ENCODE data around the gene LIF.
"Not testable (repeated sequence)": the region's sequence is repeated elsewhere in the genome, so short reads cannot be mapped to it uniquely, and the experiment has no call there.

LIF gene

DNA sequence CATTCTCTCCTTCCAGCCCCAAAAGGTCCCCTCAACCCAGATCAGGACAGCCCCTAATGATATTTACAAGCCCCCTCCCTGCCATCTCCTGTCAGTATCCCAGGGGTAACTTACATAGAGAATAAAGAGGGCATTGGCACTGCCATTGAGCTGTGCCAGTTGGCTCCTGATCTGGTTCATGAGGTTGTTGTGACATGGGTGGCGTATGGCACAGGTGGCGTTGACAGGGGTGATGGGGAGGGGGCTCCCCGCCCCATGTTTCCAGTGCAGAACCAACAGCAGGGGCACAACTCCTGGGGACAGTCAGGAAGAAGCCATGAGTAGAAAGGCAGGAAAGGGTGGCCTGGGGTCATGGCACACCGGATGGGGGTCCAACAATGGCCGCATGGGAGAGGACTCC, 1.9 kb downstream of the LIF start:
- no peak for DNase-seq (ENCODE audit: low read depth in 3 of 3)

DNA sequence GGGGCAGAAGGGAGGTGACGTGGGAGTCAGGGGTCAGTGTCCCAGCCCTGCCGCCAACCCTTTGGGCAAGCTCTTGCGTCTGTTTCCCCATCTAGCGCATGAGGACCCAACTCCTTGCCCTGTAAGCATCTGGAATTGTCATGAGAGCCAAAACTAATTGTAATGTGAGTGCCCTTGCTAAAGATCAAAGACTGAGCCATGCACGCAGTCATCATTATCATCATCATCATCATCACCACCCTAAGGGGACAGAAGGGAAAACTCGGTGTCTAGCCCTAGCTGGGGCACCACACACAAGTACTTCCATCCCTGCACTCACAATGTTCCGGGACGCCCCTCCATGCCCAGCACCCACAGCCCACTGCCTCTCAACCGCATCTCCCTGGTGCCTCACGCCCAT, 2.5 kb downstream of the LIF start:
- DNase-seq (ENCODE audit: low read depth in 3 of 3) = no peak

DNA sequence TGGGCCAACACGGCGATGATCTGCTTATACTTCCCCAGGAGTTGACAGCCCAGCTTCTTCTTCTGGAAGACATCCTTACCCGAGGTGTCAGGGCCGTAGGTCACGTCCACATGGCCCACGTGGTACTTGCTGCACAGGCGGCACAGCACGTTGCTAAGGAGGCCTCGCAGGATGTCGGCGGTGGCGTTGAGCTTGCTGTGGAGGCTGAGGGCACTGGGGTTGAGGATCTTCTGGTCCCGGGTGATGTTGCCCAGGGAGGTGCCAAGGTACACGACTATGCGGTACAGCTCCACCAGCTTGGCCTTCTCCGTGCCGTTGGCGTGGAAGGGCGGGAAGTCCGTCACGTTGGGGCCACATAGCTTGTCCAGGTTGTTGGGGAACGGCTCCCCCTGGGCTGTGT, 2.9 kb downstream of the LIF start:
- no peak for DNase-seq (ENCODE audit: low read depth in 3 of 3)

DNA sequence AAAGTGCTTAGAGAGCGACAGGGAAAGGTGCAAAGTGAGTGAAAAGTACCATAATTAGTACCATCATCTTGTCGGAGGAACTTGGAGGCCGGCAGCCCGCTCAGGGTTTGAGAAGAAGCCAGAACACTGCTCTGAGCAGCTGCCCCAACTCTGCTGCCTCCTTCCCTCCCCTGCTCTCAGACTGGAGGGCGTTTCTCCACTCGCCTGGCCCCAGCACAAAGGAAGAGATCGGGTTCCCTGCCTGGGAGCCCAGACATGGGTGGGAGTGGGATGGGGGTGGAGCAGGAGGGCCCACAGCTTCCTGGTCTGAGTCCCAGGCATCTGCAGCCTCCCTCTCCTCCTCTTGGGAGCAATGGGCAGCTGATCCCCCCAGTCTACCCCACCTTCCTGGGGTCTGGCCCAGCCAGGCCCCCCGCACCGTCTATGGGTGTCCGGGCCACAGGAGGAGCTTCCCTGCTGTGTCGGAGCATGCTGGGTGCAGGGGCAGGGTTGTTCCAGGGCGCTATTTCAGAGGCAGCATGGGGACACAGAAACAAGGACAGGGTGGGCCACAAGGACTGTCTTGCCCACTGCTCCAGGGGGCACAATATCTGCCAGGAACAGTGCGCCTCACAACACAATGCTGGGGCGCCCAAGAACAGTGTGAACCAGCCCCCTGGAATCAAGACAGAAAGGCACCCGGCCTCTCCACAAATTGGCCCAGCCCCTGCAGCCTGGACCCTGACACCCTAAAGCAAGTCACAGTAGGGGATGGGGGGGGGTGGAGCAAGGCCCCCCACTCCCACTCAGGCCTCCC, 4.8 kb downstream of the LIF start:
- no peak for DNase-seq (ENCODE audit: low read depth in 3 of 3)

DNA sequence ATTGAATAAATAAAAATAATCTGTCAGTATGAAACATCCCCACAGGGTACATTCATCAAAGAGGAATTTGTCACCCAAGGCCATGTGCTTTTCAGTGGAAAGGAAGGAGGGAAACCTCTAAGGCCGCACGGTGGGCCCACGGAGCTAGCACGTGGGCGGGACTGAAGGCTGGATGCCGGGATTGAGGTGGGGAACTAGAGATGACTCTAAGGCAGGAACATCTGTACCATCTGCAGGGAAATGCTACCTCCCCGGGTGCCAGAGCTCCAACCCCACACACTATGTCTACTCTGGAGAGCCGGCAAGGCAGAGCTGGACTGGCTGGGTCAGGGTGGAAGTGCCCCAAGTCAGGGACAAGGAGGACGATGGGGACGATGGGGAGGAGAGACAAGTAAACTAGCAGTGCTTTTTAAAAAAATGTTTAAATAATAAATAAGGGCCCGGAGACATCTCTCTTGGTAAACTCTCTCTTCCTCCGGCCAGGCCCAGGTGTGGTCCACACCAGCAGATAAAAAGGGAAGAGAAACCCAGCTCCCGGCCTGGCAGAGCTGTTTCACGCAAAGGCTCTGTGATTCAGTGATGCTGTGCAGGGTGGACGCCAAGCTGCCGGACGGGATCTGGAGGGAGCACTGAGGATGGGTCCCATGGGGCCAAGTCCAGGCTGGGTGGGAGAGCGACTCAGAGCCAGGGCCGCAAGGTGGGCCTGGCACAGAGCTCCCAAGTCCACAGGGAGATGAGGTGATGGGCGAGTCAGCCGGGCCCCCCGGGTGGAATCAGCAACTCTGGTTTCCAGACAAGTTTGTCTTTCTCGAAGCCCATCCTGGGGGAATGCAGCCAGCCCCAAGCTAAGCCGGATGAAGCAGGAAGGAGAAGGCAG, 5.8 kb downstream of the LIF start:
- no peak for DNase-seq (ENCODE audit: low read depth in 3 of 3)

DNA sequence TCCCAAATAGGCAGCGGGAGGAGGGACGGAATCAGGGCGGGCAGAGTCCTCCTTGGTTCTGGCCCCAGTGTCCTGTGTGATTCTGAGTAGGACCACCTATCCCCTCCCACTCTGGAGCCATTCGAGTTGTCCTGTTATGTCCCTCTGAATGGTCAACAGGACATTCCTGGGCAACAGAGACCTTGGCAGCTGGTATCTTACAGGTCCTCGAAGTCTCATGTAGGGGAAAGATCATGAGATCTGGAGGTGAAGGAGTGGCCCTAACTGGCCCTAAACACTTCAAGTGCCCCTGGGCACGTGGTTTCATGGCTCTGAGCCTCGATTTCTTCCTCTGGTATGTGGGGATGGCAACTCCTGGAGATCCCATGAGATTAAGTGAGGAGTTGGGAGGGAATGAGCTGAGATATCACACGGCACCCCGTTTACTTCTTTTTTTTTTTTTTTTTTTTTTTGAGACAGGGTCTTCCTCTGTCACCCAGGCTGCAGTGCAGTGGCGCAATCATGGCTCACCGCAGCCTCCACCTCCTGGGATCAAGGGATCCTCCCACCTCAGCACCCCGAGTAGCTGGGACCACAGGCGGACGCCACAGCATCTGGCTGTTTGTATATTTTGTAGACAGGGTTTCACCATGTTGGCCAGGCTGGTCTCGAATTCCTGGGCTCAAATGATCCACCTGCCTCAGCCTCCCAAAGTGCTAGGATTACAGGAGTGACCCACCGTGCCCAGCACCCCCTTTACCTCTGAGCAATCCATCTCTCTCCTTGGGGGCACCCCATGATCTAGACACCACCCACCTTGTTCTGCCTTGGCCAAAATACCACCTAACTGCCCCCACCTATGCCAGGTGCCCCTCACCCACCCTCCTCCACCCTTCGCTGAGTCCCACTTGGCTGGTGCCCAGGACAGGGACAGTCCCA, 6.8 kb downstream of the LIF start:
- DNase-seq (ENCODE audit: low read depth in 3 of 3) = no peak

DNA sequence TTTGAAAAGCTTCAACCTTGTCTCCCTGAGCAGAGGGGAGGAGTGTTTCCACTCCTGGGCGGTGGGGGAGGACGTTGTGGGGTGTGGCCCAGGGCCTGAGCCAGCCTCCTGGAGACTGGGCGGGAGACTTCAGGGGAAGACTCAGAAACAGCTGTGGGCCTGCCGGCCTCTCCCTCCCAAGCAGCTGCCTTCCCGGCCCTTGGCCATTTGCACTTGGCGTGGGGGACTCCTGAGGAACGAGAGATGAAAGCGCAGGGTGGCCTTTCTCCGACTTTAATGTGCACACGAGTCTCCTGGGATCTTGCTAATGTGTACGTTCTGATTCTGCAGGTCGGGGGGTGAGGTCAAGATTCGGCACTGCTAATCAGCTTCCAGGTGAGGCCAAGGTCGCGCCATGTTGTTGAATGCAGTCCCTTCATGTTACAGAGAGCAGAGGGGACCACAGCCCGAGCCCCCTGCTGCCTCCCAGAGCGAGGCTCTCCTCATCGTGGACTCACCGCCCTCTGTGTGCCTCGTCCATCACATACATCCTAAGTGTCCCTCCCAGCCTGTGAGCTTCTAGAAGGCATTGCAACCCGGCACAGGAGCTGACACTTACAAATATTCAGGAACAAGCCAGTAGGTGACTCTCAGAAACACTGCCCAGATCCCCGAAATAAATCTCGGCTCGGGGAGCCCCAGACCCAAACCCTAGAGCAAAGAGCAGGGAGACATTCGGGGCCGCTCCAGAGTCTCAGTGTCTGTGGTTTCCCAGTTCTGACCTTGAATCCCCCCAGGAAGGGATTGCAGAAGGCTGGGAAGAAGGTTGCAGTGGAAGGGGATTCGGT, 7.7 kb downstream of the LIF start:
- no peak for DNase-seq (ENCODE audit: low read depth in 3 of 3)

DNA sequence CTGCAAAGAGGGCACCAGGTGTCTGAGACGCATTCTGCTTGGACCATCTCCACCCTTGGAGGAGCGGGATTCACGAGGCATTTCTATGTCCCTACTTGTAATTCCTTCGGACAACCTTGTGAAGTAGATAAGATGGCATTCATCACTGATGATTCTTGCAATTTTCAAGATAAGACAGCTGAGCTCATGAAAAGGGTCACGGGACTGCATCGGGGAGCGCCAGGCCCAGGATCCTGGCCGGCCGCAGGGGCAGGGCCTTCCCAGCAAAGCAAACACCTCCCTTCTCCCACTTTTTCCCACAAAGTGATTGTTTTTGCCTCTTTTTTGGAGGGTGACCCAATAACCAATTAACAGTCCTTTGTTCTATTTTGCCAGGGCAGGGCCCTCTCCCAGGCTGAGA, 8.4 kb downstream of the LIF start:
- no peak for DNase-seq (ENCODE audit: low read depth in 3 of 3)

DNA sequence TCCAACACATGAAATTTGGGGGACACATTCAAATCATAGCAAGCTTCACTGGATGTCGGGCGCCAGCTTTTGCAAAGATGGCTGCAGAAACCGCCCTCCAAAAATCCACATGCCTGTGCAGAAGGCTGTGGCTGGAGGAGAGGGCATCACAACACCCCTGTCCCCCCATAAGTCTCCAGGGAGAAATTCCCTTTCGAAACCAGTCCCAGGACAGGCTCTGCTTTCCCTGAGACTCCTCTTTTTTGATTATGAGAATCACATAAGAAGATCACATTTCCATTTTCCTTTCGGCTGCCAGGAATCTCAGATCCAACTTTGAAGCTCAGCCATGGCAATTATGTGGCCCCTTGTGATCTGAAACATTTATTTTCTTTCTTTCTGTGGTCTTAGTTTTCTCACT, 9.7 kb downstream of the LIF start:
- DNase-seq (ENCODE audit: low read depth in 3 of 3) = no peak

DNA sequence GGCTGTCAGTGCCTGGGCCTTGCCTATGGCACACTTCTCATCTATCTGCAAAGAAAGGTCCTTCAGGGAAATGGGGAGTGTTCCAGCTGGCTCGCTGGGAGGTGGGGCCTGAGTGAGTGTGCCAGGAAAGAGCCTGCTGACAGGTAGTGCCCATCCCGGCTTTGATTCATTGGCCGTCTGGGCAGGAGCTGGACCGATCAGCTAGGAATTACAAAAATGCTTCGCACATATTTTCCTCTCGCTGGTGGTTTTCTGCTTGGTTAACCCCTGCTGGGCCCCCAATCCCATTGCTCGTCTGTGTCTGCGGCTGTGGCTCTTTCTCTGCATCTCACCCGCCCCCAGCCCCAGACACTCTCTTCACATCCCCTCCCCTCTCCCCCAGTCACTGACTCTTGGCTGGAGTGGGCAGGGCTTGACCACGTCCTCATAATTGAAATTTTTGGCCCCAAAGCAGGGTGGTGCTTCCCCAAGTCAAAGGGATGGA, 10.8 kb downstream of the LIF start:
- no peak for DNase-seq (ENCODE audit: low read depth in 3 of 3)

DNA sequence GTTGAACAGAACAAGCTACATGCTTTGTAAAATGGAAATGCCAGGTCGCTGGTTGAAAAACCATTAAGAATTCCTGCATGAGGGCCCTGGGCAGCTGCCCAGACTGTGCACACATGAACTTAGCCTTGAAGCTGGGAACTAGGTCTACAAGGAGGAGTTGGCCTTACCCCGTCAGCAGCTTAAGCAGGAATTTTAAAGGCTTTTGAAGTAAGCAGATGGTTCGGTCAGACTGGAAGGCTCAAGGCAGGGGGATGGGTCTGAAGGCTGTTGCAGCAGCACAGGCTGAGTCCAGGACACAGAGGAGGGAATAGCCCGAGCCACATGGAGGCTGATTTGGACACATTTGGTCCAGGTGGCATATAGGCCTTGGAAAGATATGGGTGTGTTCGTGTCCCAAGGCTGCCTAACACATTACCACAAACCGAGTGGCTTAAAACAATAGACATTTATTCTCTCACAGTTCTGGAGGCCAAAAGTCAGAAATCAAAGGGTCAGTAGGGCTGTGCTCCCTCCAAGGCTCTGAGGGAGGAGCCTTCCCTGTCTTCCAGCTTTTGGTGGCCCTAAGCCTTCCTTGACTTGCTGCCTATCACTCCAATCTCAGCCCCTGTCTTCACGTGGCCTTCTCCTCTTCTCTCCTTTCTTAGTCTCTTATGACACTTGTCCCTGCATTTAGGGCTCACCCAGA, 11.6 kb downstream of the LIF start:
- no peak for DNase-seq (ENCODE audit: low read depth in 3 of 3)

DNA sequence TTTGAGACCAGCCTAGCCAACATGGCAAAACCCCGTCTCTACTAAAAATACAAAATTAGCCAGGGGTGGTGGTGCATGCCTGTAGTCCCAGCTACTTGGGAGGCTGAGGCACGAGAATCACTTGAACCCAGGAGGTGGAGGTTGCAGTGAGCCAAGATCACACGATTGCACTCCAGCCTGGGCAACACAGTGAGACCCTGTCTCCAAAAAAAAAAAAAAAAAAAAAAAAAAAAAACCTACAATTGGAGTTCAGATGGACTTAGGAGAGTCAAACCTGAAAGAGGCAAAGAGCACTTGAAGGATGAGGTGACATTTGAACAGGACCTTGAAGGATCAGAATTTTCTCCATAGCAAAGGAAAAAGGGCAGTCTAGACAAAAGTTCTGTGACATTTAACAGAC, 12.2 kb downstream of the LIF start:
- DNase-seq (ENCODE audit: low read depth in 3 of 3) = not testable (repeated sequence)

DNA sequence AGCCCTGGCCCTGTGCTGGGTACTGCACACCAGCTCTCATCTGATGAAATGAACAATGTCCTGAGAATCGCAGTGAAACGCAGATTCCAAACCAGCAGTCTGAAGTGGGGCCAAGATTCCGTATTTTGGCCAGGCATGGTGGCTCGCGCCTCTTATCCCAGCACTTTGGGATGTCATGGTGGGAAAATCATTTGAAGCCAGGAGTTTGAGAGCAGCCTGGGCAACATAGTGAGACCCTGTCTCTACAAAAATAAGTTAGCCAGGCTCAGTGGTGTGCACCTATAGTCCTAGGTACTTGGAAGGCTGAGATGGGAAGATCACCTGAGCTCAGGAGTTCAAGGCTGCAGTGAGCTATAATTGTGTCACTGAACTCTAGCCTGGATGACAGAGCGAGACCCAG, 13.0 kb downstream of the LIF start:
- DNase-seq (ENCODE audit: low read depth in 3 of 3) = no peak

DNA sequence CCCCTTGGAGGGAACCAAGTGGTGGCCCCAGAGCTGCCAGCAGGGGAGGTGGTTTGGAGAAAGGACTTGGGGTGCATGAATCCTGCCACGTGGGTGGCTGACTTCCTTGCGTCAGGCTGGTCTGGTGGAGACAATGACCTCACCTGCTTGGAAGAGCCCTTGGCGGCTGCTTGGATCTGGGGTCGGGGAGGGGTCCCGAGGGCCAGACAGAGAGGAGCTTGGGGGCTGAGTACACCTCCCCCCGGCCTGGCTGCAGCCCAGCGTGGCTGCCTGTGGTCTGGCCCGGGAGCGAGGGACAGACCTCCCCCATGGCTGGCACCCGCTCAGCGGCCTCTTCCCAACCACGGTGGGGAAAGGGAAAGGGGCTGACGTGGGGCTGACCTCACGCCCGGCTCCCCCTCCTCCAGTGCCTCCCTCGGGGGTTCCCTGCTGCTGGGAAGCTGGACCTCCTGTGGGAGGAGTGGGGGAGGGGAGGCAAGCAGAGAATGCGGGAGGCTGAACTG, 13.8 kb downstream of the LIF start:
- DNase-seq (ENCODE audit: low read depth in 3 of 3) = no peak

DNA sequence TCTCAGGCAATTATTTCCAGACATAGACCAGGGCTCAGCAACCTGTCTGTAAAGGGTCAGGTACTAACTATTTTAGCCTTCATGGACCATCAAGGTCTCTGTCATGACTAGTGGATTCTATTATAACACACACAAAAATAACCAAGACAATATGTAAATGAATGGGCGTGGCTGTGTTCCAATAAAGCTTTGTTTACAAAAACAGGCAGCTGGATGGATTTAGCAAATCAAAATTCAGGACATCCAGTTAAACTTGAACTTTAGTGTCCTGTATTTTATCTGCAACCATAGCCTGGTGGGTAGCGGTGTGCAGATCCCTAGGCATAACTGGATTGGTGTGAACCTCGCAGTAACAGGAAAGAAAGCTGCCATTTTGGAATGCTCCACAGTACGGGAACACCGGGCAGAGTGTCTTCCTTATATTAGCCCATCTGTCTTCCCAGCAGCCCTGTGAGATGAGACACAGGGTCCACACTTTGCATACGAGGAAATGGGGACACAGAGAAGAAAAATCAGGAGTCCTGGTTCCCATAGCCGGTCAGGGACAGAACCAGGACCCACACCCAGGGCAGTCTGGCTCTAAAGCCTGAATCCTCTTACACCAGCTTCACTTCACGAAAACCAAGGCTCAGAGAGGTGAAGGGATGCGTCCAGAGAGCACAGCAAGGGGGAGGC, 15.6 kb downstream of the LIF start:
- no peak for DNase-seq (ENCODE audit: low read depth in 3 of 3)

DNA sequence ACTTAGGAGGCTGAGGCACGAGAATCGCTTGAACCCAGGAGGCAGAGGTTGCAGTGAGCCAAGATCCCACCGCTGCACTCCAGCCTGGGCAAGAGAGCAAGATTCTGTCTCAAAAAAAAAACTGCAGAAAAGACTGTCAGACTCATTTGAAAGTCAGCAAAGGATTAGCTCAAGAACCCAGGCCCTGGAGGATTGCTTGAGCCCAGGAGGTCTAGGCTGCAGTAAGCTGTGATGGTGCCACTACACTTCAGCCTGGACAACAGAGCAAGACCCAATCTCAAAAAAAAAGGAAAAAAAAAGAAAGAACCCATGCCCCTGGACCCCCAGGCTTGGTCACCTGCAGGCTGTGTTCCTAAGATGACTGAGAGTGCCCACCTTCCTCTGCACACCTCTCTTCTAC, 16.2 kb downstream of the LIF start:
- no peak for DNase-seq (ENCODE audit: low read depth in 3 of 3)

DNA sequence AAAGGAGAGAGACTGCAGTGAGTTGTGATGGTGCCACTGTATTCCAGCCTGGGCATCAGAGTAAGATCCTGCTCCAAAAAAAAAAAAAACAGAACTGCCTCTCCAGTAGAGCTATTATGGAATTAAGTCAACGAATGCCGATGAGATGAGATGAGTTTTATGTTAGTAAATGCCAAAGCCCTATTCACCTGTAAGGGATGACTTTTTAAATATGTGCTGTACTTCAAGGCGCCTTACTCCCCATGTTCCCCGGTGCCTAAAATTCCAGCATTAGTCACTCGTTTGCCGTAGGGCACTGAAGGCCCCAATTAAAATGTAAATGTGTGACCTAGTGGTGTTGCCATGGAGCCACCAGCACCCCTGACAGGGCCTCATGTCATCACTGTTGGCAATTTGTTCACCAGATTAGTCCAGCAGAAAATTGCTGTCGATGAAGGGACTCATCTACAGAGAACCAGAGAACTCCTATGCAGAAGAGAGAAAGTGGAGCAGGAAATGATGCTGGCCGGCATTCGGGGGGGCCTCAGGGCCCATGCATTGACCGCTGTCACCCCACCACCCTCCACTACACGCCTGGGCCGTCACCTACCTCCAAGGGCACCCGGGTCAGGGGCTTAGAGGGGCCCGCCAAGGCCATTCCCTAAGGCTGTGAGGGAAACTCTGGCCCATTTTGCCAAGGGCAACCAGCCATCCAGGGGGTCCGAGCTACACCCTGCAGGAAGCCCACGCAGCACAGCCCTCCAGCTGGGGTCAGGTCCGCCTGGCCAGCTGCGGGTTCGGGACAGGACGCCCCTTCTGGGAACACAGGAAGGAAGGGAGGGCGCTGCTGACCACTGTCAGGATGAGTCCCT, 17.8 kb downstream of the LIF start:
- DNase-seq (ENCODE audit: low read depth in 3 of 3) = no peak

DNA sequence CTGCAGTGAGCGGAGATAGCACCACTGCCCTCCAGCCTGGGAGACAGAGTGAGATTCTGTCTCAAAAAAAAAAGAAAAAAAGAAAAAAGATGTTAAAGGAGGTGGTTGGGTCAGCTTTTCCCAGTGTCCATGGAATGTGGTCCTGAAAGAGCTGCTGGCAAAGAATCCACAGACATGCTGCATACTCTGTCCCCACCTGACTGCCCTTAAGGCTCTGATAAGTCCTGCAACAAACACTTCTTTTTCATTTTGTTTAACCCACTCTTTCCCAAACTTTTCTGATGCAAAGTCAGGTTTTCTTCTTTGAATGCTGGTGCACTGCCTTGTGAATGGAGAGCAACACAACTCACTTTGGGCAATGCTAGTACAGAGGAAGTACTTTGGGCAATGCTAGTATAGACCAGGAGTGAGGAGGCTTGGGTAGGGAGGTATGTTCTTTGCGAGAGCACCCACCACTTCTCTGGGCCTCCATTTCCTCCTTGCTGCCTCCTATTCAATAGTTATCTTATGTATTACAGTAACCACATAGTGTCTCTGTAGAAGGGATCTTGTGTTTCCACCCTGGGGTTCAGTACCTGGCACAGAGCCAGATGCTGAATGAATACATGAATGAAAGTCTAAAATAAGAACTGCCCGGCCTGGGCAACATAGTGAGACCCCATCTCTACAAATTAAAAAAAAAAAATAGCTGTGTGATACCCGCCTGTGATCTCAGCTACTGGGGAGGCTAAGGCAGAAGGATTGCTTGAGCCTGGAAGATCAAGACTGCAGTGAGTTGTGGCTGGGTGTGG, 18.9 kb downstream of the LIF start:
- DNase-seq (ENCODE audit: low read depth in 3 of 3) = no peak

All from stimulated activated CD4-positive, alpha-beta T cell treated with anti-CD3 and anti-CD28 coated beads, TNF-alpha, amount 100 ng/mL, for 48 hours (primary cell).